PFSK-1 (cell line): ENCODE data around the gene KIT.

ENCODE experiments used
- FOXP2 ChIP-seq: optimal IDR thresholded peaks from 2 replicates; pipeline ENCODE3; 2011; ENCODE audit warnings: borderline replicate concordance, control low read depth, inconsistent platforms; ENCODE audit not compliant: insufficient read depth; ENCODE audit errors: extremely low read length, extremely low read depth
- POLR2AphosphoS5 ChIP-seq: IDR thresholded peaks from 2 replicates; pipeline ENCODE4 v1.6.1; 2012; ENCODE audit warnings: low read depth, mild to moderate bottlenecking, control low read depth, low read length, moderate library complexity
- REST ChIP-seq, 2 experiments: IDR thresholded peaks; 2 replicates each; pipeline versions ENCODE4 v1.6.1 to v1.8.0; 2011 to 2012; ENCODE audit warnings: low read depth in 2 of 2, low read length in 2 of 2, control low read depth in 1 of 2, inconsistent platforms in 1 of 2, mild to moderate bottlenecking in 1 of 2, moderate library complexity in 1 of 2; ENCODE audit not compliant: insufficient read depth in 1 of 2
- SIN3A ChIP-seq: IDR thresholded peaks from 2 replicates; pipeline ENCODE4 v1.6.1; 2012; ENCODE audit warnings: mild to moderate bottlenecking, low read length, moderate library complexity, borderline replicate concordance; ENCODE audit not compliant: insufficient read depth
- TAF1 ChIP-seq: IDR thresholded peaks from 2 replicates; pipeline ENCODE4 v1.6.1; 2012; ENCODE audit warnings: low read length, control low read depth, borderline replicate concordance; ENCODE audit not compliant: insufficient read depth

Gene KIT

GRCh38 chr4:54750341-54750740 is 92.6 kb downstream of the KIT start:
- no peak for TF ChIP-seq SIN3A
- TF ChIP-seq POLR2AphosphoS5 = no peak
- TF ChIP-seq REST (IDR thresholded peaks at IDR 0.05; ENCODE audit: insufficient read depth in 1 of 2, low read depth in 2 of 2, low read length in 2 of 2) = no peak
- TF ChIP-seq FOXP2 = no peak
- TF ChIP-seq TAF1 = no peak

- no peak for TF ChIP-seq TAF1
- TF ChIP-seq REST (IDR thresholded peaks at IDR 0.05; ENCODE audit: insufficient read depth in 1 of 2, low read depth in 2 of 2, low read length in 2 of 2) = no peak
These were observed 96.6 kb downstream of the KIT start for GRCh38 chr4:54754394-54754793.

GRCh38 chr4:54764476-54764875 is 106.7 kb downstream of the KIT start:
- TF ChIP-seq TAF1 = no peak
- TF ChIP-seq POLR2AphosphoS5 = no peak
- no peak for TF ChIP-seq SIN3A
- TF ChIP-seq FOXP2 = no peak
- no peak for TF ChIP-seq REST (IDR thresholded peaks at IDR 0.05; ENCODE audit: insufficient read depth in 1 of 2, low read depth in 2 of 2, low read length in 2 of 2)

- TF ChIP-seq SIN3A (no peak), POLR2AphosphoS5 (no peak), REST (IDR thresholded peaks at IDR 0.05; ENCODE audit: insufficient read depth in 1 of 2, low read depth in 2 of 2, low read length in 2 of 2) (no peak), TAF1 (no peak)
These were observed 109.6 kb downstream of the KIT start for GRCh38 chr4:54767376-54767775.

- TF ChIP-seq FOXP2 (no peak), REST (IDR thresholded peaks at IDR 0.05; ENCODE audit: insufficient read depth in 1 of 2, low read depth in 2 of 2, low read length in 2 of 2) (no peak), POLR2AphosphoS5 (no peak), TAF1 (no peak), SIN3A (no peak)
These were observed 115.3 kb downstream of the KIT start for GRCh38 chr4:54773022-54773421.
